K562 (cell line): ENCODE results near the gene PEX7. TPM values are rescaled to one million over a fixed set of nuclear protein-coding genes. Genes with fewer than 3 reads are reported as not detected.

ENCODE experiments used
- EP400 ChIP-seq: fragments of 450-650 bp; IDR thresholded peaks from 2 replicates; pipeline ENCODE4 v1.6.1; 2017; ENCODE audit warnings: antibody characterized with exemption, mild to moderate bottlenecking, moderate library complexity
- FOSL1 ChIP-seq: fragments of 200-800 bp; sonication (Bioruptor generic); conservative IDR thresholded peaks from 2 replicates; pipeline ENCODE4 v1.6.1; 2016; ENCODE audit warnings: missing genetic modification characterization, missing compliant biosample characterization
- FUS ChIP-seq: fragments of 200-400 bp; formaldehyde crosslinking; optimal IDR thresholded peaks from 2 replicates; pipeline ENCODE3; 2017; ENCODE audit warnings: low read depth, low read length
- GABPB1 ChIP-seq: sonication (generic); formaldehyde crosslinking; IDR thresholded peaks from 2 replicates; pipeline ENCODE4 v1.8.0; 2022; ENCODE audit warnings: mild to moderate bottlenecking, missing genetic modification reagents
- TSC22D4 ChIP-seq: fragments of 450-650 bp; IDR thresholded peaks from 2 replicates; pipeline ENCODE4 v1.6.1; 2016; ENCODE audit warnings: missing genetic modification characterization, missing biosample characterization, control low read depth
- ZKSCAN3 ChIP-seq: fragments of 250-450 bp; sonication (Bioruptor Pico); IDR thresholded peaks from 2 replicates; pipeline ENCODE4 v1.4.0; 2020
- ZNF830 ChIP-seq: fragments of 250-450 bp; sonication (Bioruptor Pico); IDR thresholded peaks from 2 replicates; pipeline ENCODE4 v1.5.0; 2021; ENCODE audit warnings: mild to moderate bottlenecking
- polyA plus RNA-seq, 8 experiments: library from polyadenylated mRNA; depleted of rRNA in 4 of 8; stranded (reverse) in 5 of 8; unstranded in 3 of 8; fragments of >200 nt; fragmentation: Nextera tagmentation in 2 of 8; fragmentation: Illumina TruSeq in 1 of 8; extraction: Ambion mirVana in 2 of 8; extraction: Trizol in 1 of 8; gene quantifications; 2 replicates each; pipeline versions ENCODE4 v1.2.1 to v1.2.3, GENCODE V29; 2011 to 2014; ENCODE audit warnings: inconsistent platforms in 1 of 8, missing spikeins in 1 of 8
- total RNA-seq, 7 experiments: library from RNA; depleted of rRNA in 6 of 7; stranded (reverse); fragments of >200 nt in 6 of 7; fragmentation: Illumina TruSeq in 2 of 7; extraction: Trizol in 2 of 7; gene quantifications; 2 replicates each; pipeline versions ENCODE4 v1.2.1 to v1.2.3, GENCODE V29; 2011 to 2021; ENCODE audit warnings: low replicate concordance in 1 of 7
- TF ChIP-seq, protein P1 (sequence below), 2 experiments: fragments of 450-650 bp in 1 of 2; sonication (generic) in 1 of 2; formaldehyde crosslinking in 1 of 2; IDR thresholded peaks; 2 replicates each; pipeline versions ENCODE4 v1.7.1 to v1.9.0; 2016 to 2022; ENCODE audit warnings: inconsistent platforms in 1 of 2, mild to moderate bottlenecking in 1 of 2, missing genetic modification reagents in 1 of 2
- TF ChIP-seq, protein P2 (sequence below): sonication (generic); formaldehyde crosslinking; IDR thresholded peaks from 2 replicates; pipeline ENCODE4 v1.8.1; 2023; ENCODE audit warnings: mild to moderate bottlenecking, missing genetic modification reagents
- TF ChIP-seq, protein P3 (sequence below): fragments of 200-800 bp; sonication (Bioruptor generic); IDR thresholded peaks from 2 replicates; pipeline ENCODE4 v1.6.1; 2016; ENCODE audit warnings: missing genetic modification characterization, missing compliant biosample characterization

The PEX7 gene
- total and polyA plus RNA-seq, 9 of the 15 experiments (the other 6 are each of a cell fraction or from before 2014, with no cell fraction given) = 1.6 to 12.9 (median 9.1) TPM

DNA sequence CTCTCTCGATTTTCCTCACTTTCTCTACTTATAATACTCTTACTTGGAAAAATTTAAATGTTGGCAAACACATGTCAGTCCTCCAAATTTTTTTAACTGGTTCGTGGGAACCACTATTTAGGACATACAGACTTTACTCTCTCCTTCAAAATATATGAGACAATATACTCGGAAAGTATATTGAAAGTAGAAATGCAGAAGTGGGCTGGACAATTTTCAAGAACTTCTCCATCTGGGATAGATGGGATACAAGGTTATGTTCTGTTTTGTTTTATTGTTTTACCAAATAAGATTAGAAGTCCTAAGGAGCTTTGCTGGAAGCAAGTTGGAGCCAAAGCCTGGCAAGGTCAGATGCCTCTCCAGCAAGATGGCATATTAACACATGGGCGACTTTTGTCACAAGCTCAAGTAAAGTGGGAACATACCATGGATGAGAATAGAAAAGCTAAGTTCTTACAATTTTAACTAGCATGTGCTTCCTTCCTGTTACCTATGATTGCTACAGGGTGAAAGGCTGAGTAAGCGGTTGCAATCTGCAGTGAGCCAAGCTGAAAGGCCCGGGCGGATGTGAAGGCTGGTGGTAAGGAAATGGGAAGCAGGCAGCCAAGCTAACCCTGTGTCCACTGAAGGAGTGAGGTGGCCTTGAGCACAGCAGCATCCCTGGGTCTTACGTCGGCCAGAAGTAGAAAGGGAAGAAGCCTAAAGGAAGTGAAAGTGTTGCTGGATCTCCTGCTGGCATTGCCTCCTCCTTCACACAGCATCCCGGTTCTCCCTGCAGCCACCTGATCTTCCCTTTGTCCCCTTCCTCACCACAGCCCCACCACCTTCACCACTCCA, 37.3 kb upstream of the PEX7 start (continued):
- TF ChIP-seq, protein P1, sequence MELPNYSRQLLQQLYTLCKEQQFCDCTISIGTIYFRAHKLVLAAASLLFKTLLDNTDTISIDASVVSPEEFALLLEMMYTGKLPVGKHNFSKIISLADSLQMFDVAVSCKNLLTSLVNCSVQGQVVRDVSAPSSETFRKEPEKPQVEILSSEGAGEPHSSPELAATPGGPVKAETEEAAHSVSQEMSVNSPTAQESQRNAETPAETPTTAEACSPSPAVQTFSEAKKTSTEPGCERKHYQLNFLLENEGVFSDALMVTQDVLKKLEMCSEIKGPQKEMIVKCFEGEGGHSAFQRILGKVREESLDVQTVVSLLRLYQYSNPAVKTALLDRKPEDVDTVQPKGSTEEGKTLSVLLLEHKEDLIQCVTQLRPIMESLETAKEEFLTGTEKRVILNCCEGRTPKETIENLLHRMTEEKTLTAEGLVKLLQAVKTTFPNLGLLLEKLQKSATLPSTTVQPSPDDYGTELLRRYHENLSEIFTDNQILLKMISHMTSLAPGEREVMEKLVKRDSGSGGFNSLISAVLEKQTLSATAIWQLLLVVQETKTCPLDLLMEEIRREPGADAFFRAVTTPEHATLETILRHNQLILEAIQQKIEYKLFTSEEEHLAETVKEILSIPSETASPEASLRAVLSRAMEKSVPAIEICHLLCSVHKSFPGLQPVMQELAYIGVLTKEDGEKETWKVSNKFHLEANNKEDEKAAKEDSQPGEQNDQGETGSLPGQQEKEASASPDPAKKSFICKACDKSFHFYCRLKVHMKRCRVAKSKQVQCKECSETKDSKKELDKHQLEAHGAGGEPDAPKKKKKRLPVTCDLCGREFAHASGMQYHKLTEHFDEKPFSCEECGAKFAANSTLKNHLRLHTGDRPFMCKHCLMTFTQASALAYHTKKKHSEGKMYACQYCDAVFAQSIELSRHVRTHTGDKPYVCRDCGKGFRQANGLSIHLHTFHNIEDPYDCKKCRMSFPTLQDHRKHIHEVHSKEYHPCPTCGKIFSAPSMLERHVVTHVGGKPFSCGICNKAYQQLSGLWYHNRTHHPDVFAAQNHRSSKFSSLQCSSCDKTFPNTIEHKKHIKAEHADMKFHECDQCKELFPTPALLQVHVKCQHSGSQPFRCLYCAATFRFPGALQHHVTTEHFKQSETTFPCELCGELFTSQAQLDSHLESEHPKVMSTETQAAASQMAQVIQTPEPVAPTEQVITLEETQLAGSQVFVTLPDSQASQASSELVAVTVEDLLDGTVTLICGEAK (IDR thresholded peaks at IDR 0.05) = no peak
- TF ChIP-seq, protein P1 (CRISPR knock-in tag; IDR thresholded peaks at IDR 0.05) = no peak
- TF ChIP-seq ZNF830 (CRISPR knock-in tag) = no peak
- no peak for TF ChIP-seq TSC22D4 (tag)
- TF ChIP-seq EP400 = 0 out of 2 replicates have a peak, but pooled peaks have one; percentile 21
- TF ChIP-seq, protein P2, sequence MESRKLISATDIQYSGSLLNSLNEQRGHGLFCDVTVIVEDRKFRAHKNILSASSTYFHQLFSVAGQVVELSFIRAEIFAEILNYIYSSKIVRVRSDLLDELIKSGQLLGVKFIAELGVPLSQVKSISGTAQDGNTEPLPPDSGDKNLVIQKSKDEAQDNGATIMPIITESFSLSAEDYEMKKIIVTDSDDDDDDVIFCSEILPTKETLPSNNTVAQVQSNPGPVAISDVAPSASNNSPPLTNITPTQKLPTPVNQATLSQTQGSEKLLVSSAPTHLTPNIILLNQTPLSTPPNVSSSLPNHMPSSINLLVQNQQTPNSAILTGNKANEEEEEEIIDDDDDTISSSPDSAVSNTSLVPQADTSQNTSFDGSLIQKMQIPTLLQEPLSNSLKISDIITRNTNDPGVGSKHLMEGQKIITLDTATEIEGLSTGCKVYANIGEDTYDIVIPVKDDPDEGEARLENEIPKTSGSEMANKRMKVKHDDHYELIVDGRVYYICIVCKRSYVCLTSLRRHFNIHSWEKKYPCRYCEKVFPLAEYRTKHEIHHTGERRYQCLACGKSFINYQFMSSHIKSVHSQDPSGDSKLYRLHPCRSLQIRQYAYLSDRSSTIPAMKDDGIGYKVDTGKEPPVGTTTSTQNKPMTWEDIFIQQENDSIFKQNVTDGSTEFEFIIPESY (CRISPR knock-in tag) = no peak
- peak; percentile 36 for TF ChIP-seq FOSL1 (tag)
- TF ChIP-seq, protein P3, sequence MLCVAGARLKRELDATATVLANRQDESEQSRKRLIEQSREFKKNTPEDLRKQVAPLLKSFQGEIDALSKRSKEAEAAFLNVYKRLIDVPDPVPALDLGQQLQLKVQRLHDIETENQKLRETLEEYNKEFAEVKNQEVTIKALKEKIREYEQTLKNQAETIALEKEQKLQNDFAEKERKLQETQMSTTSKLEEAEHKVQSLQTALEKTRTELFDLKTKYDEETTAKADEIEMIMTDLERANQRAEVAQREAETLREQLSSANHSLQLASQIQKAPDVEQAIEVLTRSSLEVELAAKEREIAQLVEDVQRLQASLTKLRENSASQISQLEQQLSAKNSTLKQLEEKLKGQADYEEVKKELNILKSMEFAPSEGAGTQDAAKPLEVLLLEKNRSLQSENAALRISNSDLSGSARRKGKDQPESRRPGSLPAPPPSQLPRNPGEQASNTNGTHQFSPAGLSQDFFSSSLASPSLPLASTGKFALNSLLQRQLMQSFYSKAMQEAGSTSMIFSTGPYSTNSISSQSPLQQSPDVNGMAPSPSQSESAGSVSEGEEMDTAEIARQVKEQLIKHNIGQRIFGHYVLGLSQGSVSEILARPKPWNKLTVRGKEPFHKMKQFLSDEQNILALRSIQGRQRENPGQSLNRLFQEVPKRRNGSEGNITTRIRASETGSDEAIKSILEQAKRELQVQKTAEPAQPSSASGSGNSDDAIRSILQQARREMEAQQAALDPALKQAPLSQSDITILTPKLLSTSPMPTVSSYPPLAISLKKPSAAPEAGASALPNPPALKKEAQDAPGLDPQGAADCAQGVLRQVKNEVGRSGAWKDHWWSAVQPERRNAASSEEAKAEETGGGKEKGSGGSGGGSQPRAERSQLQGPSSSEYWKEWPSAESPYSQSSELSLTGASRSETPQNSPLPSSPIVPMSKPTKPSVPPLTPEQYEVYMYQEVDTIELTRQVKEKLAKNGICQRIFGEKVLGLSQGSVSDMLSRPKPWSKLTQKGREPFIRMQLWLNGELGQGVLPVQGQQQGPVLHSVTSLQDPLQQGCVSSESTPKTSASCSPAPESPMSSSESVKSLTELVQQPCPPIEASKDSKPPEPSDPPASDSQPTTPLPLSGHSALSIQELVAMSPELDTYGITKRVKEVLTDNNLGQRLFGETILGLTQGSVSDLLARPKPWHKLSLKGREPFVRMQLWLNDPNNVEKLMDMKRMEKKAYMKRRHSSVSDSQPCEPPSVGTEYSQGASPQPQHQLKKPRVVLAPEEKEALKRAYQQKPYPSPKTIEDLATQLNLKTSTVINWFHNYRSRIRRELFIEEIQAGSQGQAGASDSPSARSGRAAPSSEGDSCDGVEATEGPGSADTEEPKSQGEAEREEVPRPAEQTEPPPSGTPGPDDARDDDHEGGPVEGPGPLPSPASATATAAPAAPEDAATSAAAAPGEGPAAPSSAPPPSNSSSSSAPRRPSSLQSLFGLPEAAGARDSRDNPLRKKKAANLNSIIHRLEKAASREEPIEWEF = no peak
- peak; percentile 17; the same call in 1 of the 2 replicates for TF ChIP-seq GABPB1 (CRISPR knock-in tag)
- no peak for TF ChIP-seq FUS
- no peak for TF ChIP-seq ZKSCAN3 (CRISPR knock-in tag)
